Measurements from ENCODE around the gene SDHAF2. TPM values are rescaled to one million over a fixed set of nuclear protein-coding genes. Genes with fewer than 3 reads are reported as not detected.

SDHAF2 gene
- total and polyA plus RNA-seq, 9 of the 15 experiments (the other 6 are each of a cell fraction or from before 2014, with no cell fraction given): 21.2 to 144 (median 40.4) TPM

DNA sequence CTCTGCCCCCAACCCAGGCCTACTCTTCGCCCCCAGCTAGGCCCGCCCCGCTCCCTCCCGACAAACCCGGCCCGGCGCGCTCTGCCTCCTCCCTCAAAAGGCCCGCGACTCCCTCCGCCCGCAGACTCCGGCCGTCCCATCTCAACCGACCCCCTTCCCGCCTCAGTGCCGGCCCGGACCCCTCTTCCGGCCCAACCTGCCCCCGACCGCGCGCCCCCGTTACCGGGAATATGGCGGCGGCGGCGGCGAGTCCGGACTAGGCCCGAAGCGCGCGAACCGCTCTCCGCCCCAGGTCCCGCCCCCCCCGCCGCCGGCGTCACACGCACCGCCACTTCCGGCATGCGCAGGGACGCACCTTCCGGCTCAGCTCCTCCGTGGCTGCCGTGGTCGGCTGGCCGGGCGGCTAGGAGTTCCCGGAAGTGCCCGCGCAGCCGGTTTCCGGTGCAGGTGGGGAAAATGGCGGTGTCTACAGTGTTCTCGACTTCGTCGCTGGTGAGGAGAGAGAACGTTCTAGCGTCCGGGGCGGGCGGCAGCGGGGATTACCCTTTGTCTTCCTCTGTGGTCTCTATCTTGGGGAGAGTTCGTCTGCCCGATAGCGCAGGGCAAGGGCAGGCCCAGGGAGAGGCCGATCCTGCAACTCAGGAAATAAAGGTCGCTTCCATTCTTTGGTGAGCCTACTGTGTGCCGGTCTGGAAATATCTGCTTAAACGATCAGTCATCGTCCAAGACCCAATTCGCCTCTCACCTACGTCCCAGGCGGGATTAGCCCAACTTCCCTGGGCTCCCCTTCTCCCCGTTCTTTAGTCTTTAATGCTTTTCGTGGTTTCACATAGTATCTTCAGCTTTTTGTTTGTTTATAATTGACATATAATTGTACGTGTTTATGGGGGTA lies at the start of gene SDHAF2, which contains the start of gene CPSF7 (continued):
- TF ChIP-seq, protein P1, sequence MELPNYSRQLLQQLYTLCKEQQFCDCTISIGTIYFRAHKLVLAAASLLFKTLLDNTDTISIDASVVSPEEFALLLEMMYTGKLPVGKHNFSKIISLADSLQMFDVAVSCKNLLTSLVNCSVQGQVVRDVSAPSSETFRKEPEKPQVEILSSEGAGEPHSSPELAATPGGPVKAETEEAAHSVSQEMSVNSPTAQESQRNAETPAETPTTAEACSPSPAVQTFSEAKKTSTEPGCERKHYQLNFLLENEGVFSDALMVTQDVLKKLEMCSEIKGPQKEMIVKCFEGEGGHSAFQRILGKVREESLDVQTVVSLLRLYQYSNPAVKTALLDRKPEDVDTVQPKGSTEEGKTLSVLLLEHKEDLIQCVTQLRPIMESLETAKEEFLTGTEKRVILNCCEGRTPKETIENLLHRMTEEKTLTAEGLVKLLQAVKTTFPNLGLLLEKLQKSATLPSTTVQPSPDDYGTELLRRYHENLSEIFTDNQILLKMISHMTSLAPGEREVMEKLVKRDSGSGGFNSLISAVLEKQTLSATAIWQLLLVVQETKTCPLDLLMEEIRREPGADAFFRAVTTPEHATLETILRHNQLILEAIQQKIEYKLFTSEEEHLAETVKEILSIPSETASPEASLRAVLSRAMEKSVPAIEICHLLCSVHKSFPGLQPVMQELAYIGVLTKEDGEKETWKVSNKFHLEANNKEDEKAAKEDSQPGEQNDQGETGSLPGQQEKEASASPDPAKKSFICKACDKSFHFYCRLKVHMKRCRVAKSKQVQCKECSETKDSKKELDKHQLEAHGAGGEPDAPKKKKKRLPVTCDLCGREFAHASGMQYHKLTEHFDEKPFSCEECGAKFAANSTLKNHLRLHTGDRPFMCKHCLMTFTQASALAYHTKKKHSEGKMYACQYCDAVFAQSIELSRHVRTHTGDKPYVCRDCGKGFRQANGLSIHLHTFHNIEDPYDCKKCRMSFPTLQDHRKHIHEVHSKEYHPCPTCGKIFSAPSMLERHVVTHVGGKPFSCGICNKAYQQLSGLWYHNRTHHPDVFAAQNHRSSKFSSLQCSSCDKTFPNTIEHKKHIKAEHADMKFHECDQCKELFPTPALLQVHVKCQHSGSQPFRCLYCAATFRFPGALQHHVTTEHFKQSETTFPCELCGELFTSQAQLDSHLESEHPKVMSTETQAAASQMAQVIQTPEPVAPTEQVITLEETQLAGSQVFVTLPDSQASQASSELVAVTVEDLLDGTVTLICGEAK (IDR thresholded peaks at IDR 0.05): peak; percentile 98
- TF ChIP-seq, protein P1 (CRISPR knock-in tag; IDR thresholded peaks at IDR 0.05): no peak
- TF ChIP-seq, protein P2, sequence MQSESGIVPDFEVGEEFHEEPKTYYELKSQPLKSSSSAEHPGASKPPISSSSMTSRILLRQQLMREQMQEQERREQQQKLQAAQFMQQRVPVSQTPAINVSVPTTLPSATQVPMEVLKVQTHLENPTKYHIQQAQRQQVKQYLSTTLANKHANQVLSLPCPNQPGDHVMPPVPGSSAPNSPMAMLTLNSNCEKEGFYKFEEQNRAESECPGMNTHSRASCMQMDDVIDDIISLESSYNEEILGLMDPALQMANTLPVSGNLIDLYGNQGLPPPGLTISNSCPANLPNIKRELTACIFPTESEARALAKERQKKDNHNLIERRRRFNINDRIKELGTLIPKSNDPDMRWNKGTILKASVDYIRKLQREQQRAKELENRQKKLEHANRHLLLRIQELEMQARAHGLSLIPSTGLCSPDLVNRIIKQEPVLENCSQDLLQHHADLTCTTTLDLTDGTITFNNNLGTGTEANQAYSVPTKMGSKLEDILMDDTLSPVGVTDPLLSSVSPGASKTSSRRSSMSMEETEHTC (IDR thresholded peaks at IDR 0.05): 0 out of 2 replicates have a peak, but pooled peaks have one; percentile 24
- TF ChIP-seq DACH1 (IDR thresholded peaks at IDR 0.05; ENCODE audit: partially characterized antibody) (no peak), SOX6 (IDR thresholded peaks at IDR 0.05) (no peak; the same call in 1 of the 2 replicates), MBD2 (IDR thresholded peaks at IDR 0.05; ENCODE audit: borderline replicate concordance, low read depth) (peak; percentile 75; the same call in 1 of the 2 replicates), TOE1 (IDR thresholded peaks at IDR 0.05; ENCODE audit: borderline replicate concordance) (peak; percentile 57; the same call in 1 of the 2 replicates), TOE1 (CRISPR knock-in tag; IDR thresholded peaks at IDR 0.05; ENCODE audit: borderline replicate concordance, low read depth) (no peak), TCF7L2 (IDR thresholded peaks at IDR 0.05; ENCODE audit: low read depth, low read length) (peak; percentile 52; the same call in 1 of the 2 replicates)
- TF ChIP-seq, protein P3, sequence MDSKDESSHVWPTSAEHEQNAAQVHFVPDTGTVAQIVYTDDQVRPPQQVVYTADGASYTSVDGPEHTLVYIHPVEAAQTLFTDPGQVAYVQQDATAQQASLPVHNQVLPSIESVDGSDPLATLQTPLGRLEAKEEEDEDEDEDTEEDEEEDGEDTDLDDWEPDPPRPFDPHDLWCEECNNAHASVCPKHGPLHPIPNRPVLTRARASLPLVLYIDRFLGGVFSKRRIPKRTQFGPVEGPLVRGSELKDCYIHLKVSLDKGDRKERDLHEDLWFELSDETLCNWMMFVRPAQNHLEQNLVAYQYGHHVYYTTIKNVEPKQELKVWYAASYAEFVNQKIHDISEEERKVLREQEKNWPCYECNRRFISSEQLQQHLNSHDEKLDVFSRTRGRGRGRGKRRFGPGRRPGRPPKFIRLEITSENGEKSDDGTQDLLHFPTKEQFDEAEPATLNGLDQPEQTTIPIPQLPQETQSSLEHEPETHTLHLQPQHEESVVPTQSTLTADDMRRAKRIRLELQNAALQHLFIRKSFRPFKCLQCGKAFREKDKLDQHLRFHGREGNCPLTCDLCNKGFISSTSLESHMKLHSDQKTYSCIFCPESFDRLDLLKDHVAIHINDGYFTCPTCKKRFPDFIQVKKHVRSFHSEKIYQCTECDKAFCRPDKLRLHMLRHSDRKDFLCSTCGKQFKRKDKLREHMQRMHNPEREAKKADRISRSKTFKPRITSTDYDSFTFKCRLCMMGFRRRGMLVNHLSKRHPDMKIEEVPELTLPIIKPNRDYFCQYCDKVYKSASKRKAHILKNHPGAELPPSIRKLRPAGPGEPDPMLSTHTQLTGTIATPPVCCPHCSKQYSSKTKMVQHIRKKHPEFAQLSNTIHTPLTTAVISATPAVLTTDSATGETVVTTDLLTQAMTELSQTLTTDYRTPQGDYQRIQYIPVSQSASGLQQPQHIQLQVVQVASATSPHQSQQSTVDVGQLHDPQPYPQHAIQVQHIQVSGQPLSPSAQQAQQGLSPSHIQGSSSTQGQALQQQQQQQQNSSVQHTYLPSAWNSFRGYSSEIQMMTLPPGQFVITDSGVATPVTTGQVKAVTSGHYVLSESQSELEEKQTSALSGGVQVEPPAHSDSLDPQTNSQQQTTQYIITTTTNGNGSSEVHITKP (IDR thresholded peaks at IDR 0.05; ENCODE audit: partially characterized antibody): peak; percentile 54
